Measurements from ENCODE around the gene GALNT8.

DNA sequence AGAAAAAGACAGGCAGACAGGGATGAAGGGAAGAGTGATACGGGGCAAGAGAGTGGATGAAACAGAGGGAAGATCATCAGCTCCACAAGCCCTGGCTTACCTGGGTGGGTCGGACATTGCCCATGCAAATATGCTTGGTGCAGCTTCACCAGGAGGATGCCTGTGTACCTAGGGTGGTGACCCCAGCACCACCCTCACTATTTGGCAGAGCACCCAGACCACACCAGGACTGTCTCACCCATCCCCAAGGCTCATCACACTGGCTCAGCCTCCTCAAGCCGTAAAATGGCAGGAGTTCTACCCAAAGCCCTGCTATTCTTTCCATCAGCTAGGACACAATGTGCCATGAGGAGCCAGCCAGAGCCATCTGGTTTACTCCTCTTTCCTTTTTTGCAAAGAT lies 3.0 kb downstream of the GALNT8 start:
- TF ChIP-seq GATA3 (IDR thresholded peaks at IDR 0.05; ENCODE audit: low read depth, low read length) = no peak
- TF ChIP-seq GATA2 (IDR thresholded peaks at IDR 0.05; ENCODE audit: low read depth, low read length) = no peak
